Coronary artery (tissue), 2 donors: ENCODE measurements around the gene MAPK9.

Experiments used
- DNase-seq: peaks from one replicate; pipeline ENCODE4 v3.0.0-alpha.2; 2017; ENCODE audit warnings: low spot score
- H3K27ac ChIP-seq, 2 donors: fragments of 200-600 bp; sonication (generic); one replicate each; pipeline ENCODE4 v1.5.1; 2016 to 2019
- H3K4me3 ChIP-seq: fragments of 200-600 bp; sonication (generic); 2 replicates; pipeline ENCODE4 v1.5.1; 2016; ENCODE audit warnings: mild to moderate bottlenecking, moderate library complexity
- TF ChIP-seq, protein P1 (sequence below): fragments of 200-600 bp; sonication (generic); IDR thresholded peaks from one replicate; pipeline ENCODE4 v1.5.1; 2019; ENCODE audit warnings: antibody characterized with exemption

Gene MAPK9

GRCh38 chr5:180271221-180271620 lies 20.7 kb downstream of the MAPK9 start:
- TF ChIP-seq, protein P1, sequence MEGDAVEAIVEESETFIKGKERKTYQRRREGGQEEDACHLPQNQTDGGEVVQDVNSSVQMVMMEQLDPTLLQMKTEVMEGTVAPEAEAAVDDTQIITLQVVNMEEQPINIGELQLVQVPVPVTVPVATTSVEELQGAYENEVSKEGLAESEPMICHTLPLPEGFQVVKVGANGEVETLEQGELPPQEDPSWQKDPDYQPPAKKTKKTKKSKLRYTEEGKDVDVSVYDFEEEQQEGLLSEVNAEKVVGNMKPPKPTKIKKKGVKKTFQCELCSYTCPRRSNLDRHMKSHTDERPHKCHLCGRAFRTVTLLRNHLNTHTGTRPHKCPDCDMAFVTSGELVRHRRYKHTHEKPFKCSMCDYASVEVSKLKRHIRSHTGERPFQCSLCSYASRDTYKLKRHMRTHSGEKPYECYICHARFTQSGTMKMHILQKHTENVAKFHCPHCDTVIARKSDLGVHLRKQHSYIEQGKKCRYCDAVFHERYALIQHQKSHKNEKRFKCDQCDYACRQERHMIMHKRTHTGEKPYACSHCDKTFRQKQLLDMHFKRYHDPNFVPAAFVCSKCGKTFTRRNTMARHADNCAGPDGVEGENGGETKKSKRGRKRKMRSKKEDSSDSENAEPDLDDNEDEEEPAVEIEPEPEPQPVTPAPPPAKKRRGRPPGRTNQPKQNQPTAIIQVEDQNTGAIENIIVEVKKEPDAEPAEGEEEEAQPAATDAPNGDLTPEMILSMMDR: no peak
- no peak overlapping the region for H3K4me3 ChIP-seq
- DNase-seq: no peak
- H3K27ac ChIP-seq: no peak overlapping the region

- no peak for DNase-seq
- H3K27ac ChIP-seq: no peak overlapping the region
- TF ChIP-seq, protein P1: no peak
- peak overlapping the region; percentile 30 for H3K4me3 ChIP-seq
These were observed 32.6 kb downstream of the MAPK9 start for GRCh38 chr5:180259260-180259611.

- TF ChIP-seq, protein P1: no peak
- Histone ChIP-seq H3K4me3 (no peak overlapping the region), H3K27ac (no peak overlapping the region)
- DNase-seq: no peak
These were observed 38.7 kb downstream of the MAPK9 start for GRCh38 chr5:180253036-180253824.

GRCh38 chr5:180251887-180252286 lies 40.0 kb downstream of the MAPK9 start:
- no peak overlapping the region for H3K27ac ChIP-seq
- TF ChIP-seq, protein P1: no peak
- no peak for DNase-seq
- no peak overlapping the region for H3K4me3 ChIP-seq

- no peak overlapping the region for H3K4me3 ChIP-seq
- no peak overlapping the region for H3K27ac ChIP-seq
- DNase-seq: no peak
- TF ChIP-seq, protein P1: no peak
These were observed 40.7 kb downstream of the MAPK9 start for GRCh38 chr5:180251141-180251540.

DNA sequence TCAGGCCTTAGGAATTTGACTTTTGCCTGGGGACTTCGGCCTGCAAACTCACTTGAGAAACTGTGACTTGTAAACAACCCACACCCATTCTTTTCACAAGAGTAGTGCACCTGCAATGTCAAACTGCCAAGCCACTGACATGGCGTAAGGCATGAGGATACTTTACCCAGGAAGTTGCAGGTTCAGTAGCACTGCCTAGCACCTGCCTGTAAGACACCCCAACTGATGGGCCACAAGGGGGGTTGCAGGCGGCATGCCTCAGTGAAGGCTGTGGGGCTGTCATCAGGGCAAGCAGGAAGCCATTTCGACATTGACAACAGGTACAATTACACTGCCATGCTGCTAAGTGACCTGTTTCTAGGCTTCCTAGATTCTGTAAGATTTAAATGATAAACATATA lies 41.6 kb downstream of the MAPK9 start:
- DNase-seq: no peak
- H3K27ac ChIP-seq: no peak overlapping the region
- TF ChIP-seq, protein P1: no peak
- H3K4me3 ChIP-seq: no peak overlapping the region

DNA sequence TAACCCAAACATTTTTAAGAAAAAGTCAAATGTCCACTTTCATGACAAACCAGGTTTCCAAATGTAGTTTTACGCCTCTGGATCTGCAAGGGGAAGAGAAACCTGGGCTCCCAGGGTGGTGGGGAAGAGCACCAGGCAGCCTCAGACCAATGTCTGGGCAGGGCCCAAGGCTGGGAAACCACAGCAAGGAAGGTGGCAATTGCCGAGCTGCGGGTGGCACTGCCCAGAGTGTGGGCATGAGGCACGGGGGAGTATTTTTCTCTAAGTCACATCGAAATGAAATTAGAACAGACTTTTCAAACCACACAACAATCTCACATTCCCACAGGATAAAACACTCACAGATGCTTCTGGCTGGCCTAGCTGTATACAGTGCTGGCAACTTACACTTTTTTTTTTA lies 50.3 kb downstream of the MAPK9 start:
- no peak for DNase-seq
- TF ChIP-seq, protein P1: no peak
- Histone ChIP-seq H3K4me3 (no peak overlapping the region), H3K27ac (no peak overlapping the region)
